HG02798 (cell line): Measurements from ENCODE around the gene SHISA6.

Source experiments
- ATAC-seq: cut with Tn5 transposase; IDR thresholded peaks from one replicate; pipeline ENCODE4 v1.9.1; 2021; ENCODE audit warnings: mild to moderate bottlenecking; ENCODE audit not compliant: unreplicated experiment, poor library complexity

SHISA6 gene

DNA sequence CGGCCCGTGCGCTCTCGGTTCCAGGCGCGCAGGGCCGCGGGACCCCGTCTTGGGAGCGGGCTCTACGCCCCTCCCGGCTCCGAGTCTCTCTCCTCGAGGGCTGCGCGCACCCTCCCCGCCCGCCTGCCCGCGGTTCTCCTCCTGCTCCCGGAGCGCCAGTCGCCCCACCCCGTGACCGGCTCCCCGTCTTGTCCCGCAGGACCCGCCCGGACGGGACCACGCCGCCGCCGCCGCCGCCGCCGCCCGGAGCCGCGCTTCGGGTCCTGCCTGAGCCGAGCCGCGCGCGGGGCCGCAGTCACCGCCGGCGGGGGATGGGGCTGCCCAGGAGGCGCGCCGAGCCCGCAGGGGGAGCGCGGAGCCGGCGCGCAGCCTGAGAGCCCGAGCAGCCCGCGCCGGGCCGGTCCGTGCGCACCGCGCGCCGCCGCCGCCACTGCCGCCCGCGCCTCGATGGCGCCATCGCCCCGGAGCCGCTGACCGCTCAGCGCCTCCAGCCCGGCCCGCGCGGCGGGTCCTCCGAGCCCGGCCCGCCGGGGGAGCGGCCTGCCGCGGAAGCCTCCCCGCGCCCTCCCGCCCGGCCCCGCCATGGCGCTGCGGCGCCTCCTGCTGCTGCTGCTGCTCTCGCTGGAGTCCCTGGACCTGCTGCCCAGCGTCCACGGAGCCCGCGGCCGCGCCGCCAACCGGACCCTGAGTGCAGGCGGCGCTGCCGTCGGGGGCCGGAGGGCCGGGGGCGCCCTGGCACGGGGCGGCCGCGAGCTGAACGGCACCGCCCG lies at the start of gene SHISA6:
SHISA6 (plus strand) TSS at position 373 of the 770 bp plus-strand sequence.
- no peak for ATAC-seq

DNA sequence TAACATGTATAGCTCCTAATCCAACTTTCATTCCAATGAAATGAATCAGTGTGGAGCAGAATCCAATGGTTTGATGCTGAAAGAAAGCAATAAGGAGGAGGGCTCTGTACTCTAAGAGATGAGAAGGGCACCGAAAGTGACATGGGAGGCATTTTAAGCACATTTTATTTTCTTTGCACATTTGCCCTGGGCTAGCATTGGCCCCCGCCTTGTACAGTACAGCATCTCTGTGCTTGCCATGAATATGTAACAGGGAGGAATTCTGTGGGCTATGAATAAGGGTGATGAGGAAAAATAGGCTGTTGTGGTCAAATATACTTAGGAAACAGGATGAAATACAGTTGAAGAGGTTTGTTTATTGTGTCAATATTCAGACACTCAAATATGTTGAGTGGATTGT lies 45.2 kb upstream of the SHISA6 start:
- ATAC-seq: no peak

DNA sequence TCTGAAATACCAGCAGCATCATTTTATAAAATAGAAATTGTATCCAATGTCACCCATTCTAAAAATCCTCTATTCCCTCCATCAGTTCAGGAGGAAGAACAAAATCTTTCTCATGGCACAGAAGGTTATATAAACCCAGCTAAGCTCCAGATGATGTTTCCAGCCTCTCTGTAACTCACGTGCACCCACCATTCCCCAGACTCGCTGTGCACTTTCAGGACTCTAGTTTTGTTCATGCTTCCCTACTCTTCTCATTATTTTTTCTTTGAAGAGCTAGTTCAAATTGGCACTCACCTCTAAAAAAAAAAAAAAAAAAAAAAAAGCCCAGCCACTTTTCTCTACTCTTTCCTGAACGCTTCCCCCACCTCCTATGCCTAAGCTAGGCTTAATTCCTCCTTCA lies 36.0 kb upstream of the SHISA6 start:
- ATAC-seq: no peak

DNA sequence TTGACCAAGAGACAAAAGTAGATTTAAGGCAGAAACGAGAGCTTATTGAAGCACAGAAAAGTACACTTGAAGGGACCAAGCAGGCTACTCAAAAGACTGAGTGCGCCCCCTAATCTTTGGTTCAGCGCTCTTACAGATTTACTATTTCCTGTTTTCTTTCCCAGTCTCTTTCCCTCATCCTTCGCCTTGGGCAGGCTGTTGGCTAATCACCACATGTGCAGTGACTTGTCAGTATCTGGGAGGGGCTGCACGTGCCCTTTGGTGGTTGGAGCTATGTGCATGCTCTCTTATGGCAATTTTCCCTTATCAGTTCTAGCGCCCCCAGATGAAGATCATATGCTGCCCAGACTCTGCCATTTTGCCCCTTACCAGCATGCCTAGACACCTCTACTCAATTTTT lies 35.4 kb upstream of the SHISA6 start:
- no peak for ATAC-seq

DNA sequence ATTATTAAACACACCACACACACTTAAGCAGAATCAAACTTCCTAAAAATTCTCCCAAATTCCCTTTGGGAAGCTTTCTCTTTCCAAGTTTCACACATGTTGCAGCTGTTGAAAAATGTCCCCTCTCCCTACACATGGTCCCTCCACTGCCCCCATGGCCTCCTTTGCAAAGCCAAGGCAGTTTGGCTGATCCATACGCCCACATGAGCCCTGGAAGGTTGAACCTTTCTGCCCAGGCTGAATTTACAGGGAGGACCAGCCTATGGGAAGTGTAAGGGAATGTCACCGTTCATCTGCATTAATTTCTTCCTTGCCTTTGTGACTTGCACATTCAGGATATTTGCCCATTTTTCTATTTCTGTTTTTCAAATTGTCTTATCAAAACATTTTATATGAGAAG lies 31.1 kb upstream of the SHISA6 start:
- ATAC-seq: no peak

DNA sequence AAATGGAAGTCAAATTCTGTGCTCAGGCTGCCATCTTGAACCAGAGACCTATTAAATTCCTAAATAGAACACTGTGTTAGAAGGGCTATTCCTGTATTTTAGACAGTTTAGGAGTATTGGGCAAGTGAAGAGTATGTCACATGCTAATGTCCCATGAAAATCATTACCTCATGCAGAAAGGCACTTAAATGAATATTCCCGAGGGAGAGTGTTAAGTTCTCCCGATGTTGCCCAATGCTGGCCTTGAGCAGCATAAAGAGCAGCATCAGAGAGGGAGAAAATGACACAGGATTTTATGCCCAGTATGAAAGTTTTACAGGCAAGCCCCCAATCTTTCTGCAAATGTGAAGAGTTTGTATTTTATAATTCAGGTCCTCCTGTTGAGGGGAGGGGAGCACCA lies 28.2 kb upstream of the SHISA6 start:
- ATAC-seq: no peak

DNA sequence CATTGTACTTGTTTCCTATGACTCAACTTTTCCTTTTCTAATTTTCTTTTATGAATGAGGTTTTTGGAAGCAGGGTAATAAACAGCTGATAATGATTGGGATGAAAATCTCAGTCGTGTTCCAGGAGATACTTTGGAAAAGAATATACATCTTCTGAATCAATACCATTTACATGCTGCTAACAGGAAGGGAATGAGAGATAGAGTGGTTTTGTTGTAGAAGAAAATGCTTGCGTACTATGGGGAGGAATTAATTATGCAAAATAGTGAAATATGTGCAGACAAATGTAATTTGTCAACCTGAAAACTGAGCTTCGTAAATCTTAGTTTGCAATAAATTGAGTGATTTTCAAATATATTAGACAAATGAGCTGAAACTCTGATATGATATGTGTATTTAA lies 24.0 kb upstream of the SHISA6 start:
- ATAC-seq: no peak

DNA sequence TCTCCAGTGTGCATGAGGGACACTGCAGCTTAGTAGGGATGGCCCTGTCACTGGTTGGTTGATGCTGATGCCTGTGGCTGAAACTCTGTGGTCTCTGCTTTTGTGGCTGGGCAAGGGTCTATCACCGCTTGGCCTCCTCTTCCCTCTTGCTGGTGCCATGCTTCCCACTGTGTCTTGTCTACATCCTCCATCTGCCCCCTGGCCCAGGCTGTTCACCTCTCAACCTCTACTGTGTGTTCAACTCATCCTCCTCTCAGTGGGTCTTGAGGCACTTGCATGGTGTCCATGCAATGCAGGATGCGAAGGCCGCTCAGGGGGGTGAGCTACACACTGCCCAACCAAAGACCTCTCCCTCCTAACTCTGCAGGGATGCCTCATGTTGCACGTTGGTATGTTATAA lies 19.8 kb upstream of the SHISA6 start:
- ATAC-seq: no peak

DNA sequence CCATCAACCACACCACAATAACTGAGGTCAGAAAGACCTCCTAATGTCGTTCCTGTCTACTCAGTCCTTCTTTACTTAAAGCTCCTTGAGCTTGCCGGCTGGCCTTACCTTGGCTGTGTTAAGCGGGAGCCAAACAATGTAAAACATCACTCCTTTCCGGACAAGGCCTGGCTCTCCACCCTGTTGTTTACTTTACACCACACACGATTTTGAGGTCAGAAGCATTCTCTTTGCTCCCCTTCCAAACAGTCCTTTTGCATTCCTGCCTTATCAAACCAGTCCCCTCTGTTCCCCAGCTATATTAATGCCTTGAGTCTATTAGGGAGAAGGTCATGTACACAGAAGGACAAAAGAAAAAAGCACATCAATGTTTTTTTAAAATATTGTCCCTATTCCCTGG lies 19.3 kb upstream of the SHISA6 start:
- ATAC-seq: no peak

DNA sequence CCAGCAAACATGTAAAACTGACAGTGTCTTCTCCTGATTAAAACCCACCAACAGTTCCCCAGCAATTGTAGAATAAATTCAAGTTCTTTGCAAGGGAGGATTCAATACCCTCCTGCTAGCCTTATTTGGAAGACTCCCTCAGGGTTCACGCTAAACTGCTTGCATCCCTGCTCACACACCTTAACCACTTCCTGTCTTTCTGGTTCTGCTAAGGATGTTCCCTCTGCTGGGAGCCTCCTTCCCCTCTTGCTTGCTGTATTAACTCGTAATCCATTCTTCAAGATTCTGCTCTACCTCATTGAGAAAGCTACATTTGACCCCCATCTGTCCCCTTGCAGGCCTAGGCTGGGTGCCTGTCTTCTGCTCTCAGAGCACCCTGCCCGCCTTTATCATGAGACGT lies 2.3 kb upstream of the SHISA6 start:
- ATAC-seq: no peak

DNA sequence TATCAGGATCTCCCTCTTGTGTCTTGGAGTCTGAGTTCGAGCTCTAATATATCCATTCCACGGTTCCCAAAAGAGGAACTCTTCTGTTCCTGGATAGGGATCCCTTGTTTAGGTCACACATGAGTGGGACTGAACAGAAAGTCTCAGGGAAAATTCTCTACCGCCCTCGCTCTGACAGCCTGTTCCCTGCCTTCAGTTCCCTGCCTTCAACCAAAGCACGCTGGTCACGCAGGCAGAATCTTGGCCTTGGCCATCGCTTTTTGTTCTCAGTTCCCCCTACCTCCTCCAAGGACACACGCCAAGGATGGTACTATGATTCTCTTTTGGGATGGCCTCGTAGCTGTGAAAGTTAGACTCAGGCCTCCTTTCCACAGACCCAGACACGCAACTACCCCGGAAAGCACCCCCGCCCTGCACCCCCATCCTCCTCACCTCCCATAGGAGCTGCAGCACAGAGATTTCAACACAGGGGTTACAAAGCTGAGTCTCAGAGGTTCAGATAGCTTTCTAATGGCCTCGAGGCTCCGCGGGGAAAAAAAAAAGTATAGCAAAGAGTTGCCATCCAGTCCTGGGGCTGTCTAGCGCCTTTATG lies 1.5 kb upstream of the SHISA6 start:
- no peak for ATAC-seq

DNA sequence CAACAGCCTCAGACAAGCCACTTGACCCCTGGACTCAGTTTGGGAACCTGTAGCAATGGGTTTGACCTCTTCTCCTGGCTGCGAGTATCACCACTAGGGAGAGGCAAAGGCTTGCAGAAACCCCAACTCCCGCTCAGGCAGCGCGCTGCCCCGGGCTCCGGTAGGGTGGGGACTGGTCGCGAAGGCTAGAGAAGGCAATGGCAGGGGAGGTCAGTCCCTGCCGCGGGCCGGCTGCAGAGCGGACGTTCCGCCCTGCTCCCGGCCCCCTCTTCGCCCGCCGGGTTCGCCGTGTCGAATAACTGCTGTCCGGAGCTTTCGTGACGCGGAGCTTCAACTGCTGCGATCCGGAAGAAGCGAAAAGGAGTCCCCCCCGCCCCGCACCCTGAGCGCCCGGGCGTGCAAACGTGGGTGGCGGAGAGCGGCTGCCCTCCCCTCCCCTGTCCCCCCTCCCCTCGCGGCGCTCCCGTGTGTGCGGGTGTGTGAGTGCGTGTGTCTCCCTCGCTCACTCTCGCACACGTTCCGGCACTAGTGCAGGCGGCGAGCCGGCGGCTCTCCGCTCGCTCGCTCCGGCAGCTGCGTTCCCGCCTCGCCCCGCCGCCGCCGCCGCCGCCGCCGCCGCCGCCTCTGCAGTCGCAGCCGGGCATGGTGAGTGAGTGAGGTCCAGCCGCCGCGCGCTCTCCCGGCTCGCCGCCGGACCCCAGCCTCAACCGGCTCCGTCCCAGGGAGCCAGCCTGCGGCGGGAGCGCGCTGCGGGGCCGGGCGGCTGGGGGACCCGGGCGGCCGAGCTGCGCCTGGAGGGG lies 772 bp upstream of the SHISA6 start:
- ATAC-seq: no peak

DNA sequence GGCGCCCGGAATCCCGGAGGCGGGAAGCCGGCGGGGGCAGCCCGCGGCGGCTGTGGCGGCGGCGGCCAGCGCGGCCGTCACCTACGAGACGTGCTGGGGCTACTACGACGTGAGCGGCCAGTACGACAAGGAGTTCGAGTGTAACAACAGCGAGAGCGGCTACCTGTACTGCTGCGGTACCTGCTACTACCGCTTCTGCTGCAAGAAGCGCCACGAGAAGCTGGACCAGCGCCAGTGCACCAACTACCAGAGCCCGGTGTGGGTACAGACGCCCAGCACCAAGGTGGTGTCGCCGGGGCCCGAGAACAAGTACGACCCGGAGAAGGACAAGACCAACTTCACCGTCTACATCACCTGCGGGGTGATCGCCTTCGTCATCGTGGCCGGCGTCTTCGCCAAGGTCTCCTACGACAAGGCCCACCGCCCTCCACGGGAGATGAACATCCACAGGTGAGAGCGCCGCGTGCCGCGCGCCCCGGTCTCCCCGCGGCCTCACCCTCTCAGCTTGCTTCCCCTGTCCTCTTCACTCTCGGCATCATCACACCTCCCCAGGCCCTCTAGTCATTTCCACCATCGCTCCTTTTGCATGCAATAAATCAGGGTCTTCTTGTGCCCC lies 706 bp downstream of the SHISA6 start:
- ATAC-seq: no peak

DNA sequence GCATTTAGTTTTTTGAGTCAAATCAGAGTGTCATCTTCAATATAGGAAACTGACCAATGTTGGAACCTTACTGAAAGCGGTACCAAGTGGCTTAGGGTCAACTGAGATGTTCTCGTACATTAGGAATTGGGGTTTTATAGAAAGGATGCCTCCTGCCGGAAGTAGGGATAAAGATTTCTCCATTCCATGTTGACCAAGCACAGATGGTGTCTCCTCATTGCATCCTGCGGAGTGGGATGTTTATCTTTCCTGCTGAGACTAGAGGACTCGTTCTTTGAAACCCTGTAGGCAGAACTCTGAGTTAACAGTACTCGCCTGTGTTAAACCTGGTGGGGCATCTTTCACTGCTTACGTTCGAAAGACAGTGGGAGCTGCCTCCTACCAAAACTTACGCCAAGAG lies 1.4 kb downstream of the SHISA6 start:
- no peak for ATAC-seq

DNA sequence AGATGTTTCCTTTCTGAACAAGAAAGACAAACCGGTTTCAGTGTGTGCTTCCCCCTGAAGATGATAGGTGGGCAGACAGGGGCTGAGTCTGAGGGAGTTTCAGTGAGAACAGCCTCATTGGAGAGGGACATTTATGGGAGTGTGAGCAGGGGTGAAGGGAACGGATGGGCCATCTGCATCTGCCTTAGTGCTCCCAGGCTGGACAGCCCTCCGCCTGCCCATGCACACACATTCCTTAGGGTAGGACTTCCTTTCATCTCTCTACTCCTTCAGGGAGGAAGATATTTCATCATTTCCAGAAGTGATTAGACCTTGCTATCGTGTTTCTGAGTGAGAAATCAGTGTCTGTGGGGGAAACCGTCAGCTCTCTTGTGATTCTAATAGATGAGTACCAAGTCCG lies 3.8 kb downstream of the SHISA6 start:
- no peak for ATAC-seq

DNA sequence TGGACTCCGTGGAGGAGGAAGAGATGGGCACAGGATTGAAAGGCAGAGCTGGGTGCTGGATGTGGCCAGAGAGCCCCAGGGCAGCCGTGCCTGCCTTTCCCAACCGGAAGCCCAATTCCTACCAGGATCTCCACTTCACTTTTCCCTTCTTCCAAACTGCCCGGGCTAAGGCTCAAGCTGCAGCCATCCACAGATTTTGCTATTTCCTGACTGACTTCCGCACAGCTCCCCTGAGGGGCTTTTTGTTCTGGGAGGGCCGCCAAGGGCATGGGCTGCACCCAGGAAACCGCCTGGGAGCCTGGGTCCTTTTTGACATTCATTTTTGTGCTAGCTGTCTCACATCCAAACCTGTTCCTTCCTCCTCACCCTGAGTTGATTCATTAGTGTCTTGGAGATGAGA lies 4.2 kb downstream of the SHISA6 start:
- no peak for ATAC-seq

DNA sequence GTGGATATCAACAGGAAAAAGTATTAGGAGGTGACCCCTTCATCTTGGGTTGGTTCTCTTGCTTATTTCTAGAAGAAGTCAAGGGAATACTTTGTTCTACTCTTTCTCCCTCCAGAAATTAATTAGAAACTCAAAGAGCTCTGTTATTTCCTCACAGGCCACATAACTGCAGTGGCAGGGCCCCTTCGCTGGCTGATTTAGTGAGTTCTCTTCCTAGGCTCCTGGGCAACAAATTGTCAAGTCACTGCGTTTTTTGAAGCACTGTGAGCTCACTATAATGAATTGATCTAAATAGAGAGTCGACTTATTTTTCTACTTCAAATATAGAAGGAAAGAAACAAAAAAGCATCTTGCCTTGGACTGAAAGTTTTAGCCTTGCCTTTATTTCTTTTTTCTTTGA lies 4.8 kb downstream of the SHISA6 start:
- no peak for ATAC-seq

DNA sequence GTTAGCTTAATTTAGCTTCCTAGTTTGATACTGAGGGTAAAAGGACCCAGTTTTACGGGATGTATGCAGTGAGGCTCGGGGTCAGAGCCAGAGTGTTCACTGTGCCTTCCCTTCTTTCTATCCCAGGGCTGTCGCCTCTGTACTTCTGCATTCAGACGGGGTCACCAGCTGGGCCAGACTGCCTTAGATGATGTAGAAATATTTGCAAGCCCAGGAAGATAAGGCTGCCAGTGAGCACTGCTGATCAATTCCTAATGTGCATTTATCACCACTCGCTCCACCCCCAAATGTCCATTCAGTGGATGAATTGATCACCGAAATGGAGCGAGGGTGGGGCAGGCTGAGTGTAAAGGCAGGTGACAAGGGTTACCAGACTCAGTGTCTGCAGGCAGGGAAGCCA lies 9.1 kb downstream of the SHISA6 start:
- ATAC-seq: no peak

DNA sequence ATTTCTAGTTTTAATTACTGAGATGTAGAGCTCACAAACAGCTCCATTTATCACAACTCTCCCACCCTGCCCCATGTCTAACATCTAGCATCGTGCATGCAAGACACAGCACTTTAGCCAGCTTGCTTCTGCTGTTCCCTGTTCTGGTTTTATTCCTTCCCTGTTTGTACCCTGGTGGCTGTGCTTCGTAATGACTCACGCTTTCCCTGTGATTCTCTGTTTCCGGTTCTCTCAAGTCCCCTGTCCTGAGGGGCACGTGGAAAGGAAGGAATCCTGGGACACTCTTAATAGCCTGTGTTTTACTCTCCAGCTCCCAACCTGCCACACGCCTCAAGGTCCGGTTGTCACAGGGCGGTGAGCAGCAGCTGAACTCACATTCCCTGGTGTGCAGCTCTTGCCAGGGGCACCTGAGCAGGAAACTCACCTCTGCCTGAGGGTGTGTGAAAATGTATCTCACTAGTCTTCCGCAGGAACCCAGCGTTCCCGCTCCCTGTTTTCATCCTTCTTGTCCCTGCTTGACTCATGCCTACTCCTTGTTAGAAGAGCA lies 10.6 kb downstream of the SHISA6 start:
- no peak for ATAC-seq

DNA sequence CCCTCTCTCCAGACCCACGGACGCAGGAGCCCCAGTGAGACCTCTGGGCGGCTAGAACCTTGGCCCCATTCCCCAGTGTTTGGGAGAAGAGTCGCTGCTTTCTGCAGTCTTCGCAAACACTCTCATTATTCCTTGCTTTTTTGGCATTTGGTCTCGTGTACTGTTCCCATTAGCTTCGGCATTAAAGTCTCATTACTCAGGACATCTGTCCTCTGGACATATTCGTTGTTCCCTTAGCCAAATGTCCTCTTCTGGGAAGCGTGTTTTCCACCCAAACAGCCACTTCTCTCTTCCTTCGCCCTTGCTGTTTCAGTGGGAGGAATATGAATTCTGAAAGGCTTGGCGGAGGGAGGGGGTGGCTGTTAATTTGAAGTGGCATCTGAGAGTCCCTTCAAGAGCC lies 11.1 kb downstream of the SHISA6 start:
- ATAC-seq: no peak

DNA sequence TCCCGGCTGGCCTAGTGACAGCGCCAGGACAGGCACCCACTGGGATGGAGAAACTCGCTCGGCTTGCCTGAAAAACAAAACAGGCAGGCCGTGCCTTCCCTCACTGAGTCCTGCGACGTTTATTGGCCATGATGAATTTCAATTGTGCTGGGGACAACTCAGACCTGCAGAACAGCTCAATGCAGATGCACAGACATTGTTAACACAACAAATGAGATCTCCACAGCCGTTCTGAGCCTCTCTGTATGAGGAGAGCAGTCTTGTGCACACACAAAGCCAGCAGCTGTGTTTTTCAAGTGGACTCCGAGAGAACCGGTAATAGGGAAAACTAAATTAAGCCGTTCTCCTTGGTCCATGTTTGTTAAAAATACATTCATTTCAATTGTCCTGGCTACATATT lies 15.9 kb downstream of the SHISA6 start:
- no peak for ATAC-seq
